Activated T-cell treated with anti-CD3 and anti-CD28 coated beads for 24 hours (primary cell): ENCODE data around the gene DIAPH3.

ENCODE experiments used
- DNase-seq: peaks from one replicate; pipeline ENCODE4 v3.0.0-alpha.2; 2020; ENCODE audit warnings: low read depth

The DIAPH3 gene

DNA sequence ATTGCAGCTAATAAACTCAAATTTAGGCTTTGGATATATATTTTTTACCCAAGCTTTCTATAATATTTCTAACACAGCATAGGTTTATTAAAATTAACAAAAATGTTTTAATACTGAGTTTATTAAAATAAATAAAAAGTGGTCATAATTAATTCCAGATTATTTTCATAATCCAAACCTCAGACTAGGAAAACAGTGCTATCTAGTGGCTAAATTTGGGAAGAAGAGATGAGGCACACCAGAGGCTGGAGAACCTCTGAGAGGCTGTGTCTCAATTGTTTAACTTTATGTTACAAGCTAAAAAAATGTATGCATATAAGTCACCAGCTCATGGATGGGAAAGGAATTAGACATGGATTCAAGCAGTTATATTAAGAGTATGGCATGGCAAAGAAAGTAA, 392.5 kb downstream of the DIAPH3 start:
- no peak for DNase-seq

DNA sequence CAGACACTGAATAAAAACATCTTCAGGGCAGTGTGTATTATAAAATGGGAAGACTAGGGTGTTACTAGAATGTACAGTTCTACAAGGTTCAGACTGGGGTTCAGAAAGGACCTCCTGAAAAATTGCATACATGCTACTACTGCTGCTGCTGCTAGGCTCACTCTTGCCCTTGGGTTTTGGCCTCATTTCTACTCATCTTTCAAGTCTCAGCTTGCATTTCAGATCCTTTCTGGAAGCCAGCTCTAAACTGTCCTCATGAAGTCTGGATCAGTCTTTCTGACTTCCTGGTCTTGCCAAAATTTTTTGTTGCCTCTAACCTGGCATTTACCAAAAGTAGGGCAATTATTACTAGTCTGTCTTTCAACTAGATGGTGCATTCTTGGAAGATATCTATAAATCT, 393.3 kb downstream of the DIAPH3 start:
- DNase-seq, result no peak

DNA sequence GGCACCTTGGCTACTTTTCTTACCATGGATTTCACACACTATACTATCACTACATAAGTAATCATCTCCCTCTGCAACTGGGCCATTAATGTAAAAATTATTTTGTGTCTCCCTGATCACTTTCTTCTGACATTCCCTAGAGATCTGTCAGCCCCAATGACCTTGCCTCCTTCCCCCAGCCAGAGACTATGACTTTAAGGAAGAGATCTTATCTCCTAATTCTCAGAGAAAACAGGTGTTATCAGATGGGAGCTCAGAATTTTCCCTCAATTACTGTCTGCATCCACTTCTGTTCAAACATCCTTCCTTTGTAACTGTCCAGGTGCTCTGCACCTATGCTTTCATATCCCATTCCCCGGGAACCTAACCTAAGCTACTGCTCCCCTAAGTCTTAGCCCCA, 397.5 kb downstream of the DIAPH3 start:
- no peak for DNase-seq

- no peak for DNase-seq
Observed at GRCh38 chr13:59755632-59756290, 408.0 kb downstream of the DIAPH3 start.

GRCh38 chr13:59754411-59754810, 409.3 kb downstream of the DIAPH3 start:
- no peak for DNase-seq

DNA sequence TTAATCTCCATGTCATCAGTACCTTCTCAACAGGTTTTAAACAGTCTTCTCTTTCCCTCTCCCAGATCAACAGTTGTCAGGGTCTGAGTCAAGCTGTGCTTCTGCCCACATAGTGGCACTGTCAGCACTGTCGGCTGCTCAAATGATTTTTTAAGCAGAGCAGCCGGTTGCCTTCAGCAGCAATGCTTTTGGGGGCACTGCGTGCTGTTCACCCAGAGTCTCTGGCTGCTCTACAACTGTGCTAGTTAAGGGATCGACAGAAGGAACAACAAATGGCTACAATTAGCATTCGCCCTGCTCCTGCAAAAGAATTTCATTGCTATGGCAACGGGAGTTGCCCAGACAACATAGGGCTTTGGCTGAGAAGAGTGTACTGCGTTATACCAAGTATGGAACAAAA, 412.9 kb downstream of the DIAPH3 start:
- no peak for DNase-seq

GRCh38 chr13:59748046-59748445, 415.7 kb downstream of the DIAPH3 start:
- DNase-seq, result no peak

DNA sequence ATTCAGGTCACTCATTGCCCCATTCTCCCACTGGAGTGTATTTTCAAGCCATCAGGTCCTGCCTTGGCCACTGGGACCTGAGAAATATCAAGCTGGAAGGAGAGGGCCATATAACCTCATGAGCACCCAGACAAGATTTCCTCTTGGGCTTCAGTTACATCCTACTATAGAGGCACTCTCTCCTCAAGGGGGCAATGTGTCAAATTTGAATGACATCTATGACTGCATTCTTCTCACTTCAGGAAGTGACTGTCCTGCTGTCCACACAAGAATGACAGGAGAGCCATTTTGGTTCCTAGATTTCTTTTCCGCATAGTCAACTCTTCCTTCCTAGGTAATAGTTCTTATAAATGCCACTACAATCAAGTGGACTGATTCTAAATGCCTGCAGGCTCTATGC, 416.2 kb downstream of the DIAPH3 start:
- no peak for DNase-seq

DNA sequence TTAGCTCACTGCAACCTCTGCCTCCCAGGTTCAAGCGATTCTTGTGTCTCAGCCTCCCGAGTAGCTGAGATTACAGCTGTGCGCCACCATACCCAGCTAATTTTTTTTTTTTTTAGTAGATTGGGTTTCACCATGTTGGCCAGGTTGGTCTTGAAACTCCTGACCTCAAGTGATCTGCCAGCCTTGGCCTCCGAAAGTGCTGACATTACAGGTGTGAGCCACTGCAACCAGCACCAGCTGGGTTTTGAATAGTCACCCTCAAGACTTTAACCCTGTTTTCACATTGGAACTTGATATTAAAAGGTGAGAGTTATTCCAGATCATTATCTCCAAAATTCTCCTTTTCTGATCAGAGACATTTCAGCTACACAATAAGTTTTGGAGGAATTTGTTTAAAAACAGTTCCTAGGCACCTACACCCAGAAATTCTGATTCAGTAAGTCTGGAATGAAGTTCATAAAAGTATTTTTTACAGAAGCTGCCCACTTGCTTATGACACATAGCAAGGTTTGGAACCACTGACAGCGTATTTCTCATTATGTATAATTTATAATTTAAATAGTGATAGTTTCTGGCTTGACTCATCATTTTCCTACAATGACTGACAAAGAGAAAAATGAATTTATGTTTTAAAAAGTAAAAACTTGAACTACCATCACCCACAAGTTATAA, 417.3 kb downstream of the DIAPH3 start:
- DNase-seq, result no peak

- no peak for DNase-seq
Observed at GRCh38 chr13:59745392-59745788, 418.3 kb downstream of the DIAPH3 start.

DNA sequence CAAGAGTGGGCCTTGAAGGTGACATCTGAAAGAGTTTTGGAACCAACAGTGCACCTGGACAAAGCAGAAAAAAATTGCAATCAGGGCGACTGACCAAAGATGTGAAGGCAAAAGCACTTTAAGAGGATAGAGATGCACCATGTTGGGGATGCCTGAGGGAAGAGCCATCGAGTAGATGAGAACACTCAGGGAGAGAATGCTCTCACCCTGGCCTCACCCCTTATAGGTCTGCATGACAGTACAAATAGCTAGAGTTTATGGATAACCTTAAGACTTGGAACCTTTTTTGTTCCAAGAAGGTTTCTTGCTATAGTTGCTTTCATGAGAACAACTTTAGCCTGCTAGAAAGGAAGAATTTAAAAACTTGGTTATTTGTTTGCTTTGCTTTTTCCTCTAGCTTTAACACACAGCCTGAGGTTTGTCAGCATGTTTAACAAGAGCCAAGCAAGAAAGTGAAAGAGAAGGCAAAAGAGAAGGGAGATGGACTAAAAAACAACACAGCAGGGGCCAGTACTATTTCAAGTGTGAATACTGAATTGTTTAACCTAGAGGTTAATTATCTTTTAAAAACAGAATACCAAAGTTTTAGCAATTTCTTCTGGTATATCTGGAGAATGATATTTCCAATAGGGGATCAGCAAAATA, 418.9 kb downstream of the DIAPH3 start:
- DNase-seq, result no peak

DNA sequence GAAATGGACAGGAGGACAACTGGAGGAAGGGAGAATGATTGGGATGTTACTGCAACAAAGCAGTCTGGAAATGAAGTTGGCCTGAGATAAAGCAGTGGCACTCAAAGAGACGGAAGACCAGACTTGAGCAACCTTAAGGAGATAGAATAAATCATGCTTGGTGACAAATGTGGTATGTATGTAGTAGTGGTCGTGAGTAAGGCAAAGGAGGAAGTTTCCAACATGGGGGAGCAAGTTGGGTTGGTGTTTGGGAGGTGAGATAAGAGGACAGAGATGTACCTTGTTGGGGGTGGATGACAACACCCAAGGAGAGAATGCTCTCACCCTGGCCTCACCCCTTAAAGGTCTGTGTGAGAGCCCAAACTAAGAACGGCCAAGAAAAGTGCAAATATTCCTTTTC, 420.5 kb downstream of the DIAPH3 start:
- no peak for DNase-seq

DNA sequence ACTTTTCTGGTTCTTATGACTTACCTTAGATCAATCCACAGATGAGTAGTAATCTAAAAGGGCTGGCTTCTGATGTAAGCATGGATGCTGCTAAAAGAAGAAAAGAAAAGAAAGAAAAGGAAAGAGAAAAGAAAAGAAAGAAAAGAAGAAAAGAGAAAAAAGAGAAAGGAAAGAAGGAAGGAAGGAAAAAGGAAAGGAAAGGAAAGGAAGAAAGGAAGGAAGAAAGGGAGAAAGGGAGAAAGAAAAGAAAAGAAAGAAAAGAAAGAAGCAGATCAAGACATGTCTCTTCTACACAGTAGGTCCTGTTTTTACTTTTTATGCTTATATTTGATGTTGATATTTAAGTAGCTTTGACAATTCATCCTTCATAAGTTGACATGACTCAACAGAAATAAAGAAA, 421.3 kb downstream of the DIAPH3 start:
- no peak for DNase-seq

- no peak for DNase-seq
Observed at GRCh38 chr13:59738921-59739320, 424.8 kb downstream of the DIAPH3 start.

- no peak for DNase-seq
Observed at GRCh38 chr13:59734393-59734792, 429.3 kb downstream of the DIAPH3 start.

GRCh38 chr13:59733744-59734143, 430.0 kb downstream of the DIAPH3 start:
- DNase-seq, result no peak

GRCh38 chr13:59730026-59730425, 433.7 kb downstream of the DIAPH3 start:
- no peak for DNase-seq

- DNase-seq, result no peak
Observed at GRCh38 chr13:59728896-59729545, 434.7 kb downstream of the DIAPH3 start.

DNA sequence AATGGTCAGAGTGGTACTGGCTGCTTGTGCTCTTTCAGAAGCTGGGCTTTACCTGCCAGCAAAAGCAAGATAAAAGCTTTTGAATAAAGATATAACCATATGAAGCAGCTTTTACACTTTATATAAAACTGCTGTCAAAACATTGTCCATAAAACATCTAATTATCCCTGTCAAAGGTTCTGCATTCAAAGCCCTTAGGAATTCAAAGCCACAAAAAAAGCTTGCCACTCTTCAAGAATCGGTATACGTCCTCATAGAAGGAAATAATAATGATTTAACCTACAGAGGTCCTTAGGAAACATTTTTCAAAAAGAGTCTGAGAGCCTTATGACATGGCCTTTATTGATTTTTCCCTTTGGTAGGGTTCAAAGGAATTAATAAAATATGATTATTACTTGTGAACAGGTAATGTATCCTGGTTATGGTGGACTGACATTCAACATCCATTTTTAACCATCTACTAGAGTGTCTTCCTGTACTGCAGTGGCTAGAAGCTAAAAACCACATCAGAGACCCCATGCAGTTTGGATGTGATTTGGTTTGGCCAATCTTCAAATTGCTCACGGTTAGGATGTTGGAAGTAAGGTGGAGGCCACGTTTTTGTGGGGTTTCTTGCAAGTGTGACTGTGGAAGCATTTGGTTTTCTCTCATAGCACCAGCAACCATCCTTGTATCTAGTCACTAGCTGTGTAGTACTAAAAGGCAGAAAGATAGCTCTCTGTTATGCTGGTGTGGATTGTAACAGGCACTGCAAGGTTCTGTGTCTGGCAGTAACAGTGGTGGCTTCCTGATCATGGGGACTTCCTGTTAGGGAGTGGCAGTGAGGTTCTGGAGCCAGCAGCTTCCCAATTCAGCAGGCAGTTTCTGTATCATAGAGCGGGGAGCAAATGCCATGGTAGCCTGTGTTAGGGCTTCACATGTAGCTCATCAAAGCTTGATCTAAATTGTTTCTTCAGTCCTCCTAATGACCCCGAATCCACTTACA, 441.5 kb downstream of the DIAPH3 start:
- no peak for DNase-seq

DNA sequence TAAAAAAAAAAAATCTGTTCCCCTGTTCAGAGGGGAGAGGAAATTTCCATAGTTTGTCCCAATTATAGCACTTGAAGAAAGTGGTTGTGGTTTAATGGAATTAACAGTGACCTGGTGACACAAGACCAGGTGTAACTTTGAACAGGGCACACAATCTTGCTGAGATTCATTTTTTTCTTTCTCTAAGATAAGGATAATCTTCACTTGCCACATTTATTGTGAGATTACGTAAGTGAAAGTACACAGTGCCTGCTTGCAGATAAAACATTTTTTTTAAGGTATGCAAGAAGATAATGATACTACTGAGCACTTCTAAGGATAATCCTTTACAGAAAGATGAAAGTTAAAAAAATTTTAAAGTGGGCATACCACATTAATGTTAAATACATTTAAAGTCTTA, 448.1 kb downstream of the DIAPH3 start:
- DNase-seq, result no peak

GRCh38 chr13:59710996-59711701, 452.6 kb downstream of the DIAPH3 start:
- no peak for DNase-seq
